ENCODE results near the gene USP30. TPM values are rescaled to one million over a fixed set of nuclear protein-coding genes. Genes with fewer than 3 reads are reported as not detected.
A peak's percentile ranks its signal among the peaks of the same experiment; 100 is the strongest.

Gene USP30
- total and polyA plus RNA-seq, 3 donors from 2014 or later: 36.3 to 53.1 (median 49.5) TPM

DNA sequence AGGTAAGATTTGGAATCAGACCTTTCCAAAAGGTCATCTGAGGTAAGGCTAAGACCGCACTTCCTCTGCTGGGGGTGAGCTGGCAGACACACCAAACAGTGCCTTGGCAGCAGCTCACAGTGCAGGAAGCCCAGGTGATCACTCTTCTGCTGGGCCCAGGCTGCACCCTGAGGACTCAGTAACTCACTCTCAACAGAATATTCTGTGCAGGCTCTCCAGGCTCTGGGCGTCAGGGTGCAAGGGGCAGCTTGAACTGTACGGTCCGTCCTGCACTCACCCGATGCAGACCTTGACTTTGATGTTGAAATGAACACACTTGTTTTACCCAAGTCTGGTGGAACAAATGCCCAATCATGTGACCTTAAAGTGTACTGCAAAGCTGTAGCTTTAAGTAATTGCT, 34.9 kb downstream of the USP30 start:
- DNase-seq: no peak
- Histone ChIP-seq H3K27me3 (no peaks in the 10 kb centered on the region), H3K9me3 (no peaks in the 10 kb centered on the region), H3K4me1 (peaks cover 3% of the 10 kb centered on the region), H3K36me3 (ENCODE audit: low read depth, missing control alignments) (no peaks in the 10 kb centered on the region), H3K4me3 (no peak overlapping the region), H3K27ac (no peak overlapping the region)
- 38 to 48% methylated on average over 4 to 5 of the region's 5 CpGs for WGBS, 2 donors
- TF ChIP-seq, protein P1, sequence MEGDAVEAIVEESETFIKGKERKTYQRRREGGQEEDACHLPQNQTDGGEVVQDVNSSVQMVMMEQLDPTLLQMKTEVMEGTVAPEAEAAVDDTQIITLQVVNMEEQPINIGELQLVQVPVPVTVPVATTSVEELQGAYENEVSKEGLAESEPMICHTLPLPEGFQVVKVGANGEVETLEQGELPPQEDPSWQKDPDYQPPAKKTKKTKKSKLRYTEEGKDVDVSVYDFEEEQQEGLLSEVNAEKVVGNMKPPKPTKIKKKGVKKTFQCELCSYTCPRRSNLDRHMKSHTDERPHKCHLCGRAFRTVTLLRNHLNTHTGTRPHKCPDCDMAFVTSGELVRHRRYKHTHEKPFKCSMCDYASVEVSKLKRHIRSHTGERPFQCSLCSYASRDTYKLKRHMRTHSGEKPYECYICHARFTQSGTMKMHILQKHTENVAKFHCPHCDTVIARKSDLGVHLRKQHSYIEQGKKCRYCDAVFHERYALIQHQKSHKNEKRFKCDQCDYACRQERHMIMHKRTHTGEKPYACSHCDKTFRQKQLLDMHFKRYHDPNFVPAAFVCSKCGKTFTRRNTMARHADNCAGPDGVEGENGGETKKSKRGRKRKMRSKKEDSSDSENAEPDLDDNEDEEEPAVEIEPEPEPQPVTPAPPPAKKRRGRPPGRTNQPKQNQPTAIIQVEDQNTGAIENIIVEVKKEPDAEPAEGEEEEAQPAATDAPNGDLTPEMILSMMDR (IDR thresholded peaks at IDR 0.05): no peak
- TF ChIP-seq POLR2A (IDR thresholded peaks at IDR 0.05): no peak
- intact Hi-C loops (cut with DNase I; ENCODE audit: low total_unique reads): no loop called here

DNA sequence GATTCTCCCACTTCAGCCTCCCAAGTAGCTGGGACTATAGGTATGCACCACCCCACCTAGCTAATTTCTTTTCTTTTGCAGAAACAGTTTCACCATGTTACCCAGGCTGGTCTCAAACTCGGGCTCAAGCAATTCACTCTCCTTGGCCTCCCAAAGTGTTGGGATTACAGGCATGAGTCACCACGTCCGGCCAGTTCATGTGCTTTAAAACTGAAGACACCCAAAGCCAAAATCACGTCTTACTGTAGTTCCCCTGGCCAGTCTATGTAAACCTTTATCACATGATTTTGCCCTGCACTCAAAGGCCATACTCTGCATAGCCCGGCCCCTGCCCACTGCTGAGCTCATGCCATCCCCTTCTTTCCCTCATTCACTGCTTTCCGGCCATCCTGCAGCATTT, 36.4 kb downstream of the USP30 start:
- Histone ChIP-seq H3K27me3 (no peaks in the 10 kb centered on the region), H3K27ac (no peak overlapping the region), H3K9me3 (no peaks in the 10 kb centered on the region), H3K36me3 (ENCODE audit: low read depth, missing control alignments) (no peaks in the 10 kb centered on the region), H3K4me1 (peaks cover 11% of the 10 kb centered on the region), H3K4me3 (no peak overlapping the region)
- 83 to 86% methylated on average over 6 of the region's 6 CpGs for WGBS, 2 donors
- no peak for DNase-seq
- intact Hi-C loops (cut with DNase I; ENCODE audit: low total_unique reads): no loop called here
- TF ChIP-seq, protein P1 (IDR thresholded peaks at IDR 0.05): no peak
- no peak for TF ChIP-seq POLR2A (IDR thresholded peaks at IDR 0.05)

DNA sequence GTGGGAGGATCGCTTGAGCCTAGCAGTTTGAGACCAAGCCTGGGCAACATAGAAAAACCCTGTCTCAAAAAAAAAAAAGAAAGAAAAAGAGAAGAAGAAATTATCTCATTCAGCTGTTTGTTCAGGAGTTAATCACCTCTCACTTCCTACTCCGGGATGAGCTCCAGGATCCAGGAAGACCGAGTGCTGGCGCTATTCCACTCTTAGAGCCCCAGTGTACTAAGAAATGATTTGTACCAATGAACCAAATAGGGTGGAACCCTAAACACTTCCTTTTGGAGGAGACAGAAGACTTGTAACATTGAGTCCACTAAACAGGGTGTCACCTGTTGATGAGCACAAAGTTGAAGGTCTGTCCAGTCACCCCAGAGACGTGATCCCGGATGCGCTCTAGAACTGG, 37.3 kb downstream of the USP30 start:
- H3K4me3 ChIP-seq: no peak overlapping the region
- H3K27ac ChIP-seq: no peak overlapping the region
- no peak for DNase-seq
- TF ChIP-seq POLR2A (IDR thresholded peaks at IDR 0.05): no peak
- TF ChIP-seq, protein P1 (IDR thresholded peaks at IDR 0.05): no peak
- H3K4me1 ChIP-seq: peaks cover 11% of the 10 kb centered on the region
- no peaks in the 10 kb centered on the region for H3K27me3 ChIP-seq
- intact Hi-C loops (cut with DNase I; ENCODE audit: low total_unique reads): no loop called here
- 69 to 77% methylated on average over 7 of the region's 7 CpGs for WGBS, 2 donors
- no peaks in the 10 kb centered on the region for H3K9me3 ChIP-seq
- no peaks in the 10 kb centered on the region for H3K36me3 ChIP-seq (ENCODE audit: low read depth, missing control alignments)

DNA sequence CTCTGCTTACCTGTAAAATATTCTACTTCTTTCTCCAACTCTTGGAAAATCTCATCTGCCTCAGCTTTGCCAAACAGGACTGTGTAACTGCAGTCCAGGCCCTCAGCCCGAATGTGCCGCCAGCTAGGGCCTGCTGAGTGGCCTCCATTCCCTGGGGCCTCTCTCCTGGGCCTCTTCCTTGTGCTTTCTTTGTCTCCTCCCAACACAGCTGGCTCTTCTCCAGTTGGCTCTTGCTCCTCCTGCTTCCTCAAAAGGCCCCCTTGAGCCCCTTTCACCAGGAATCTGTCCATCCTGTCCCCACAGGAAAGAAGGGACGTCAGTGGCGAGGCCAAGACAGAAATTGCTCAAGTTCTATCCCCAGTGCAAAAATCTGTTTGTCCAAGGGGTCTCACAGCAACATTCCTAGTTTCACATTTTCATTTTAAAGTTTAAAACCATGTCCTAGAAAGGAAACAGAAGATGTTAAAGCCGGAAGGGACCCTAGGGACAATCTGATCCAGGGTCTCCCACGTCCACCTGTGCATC, 40.2 kb downstream of the USP30 start:
- intact Hi-C loops (cut with DNase I; ENCODE audit: low total_unique reads): no loop called here
- DNase-seq: no peak
- peaks cover 16% of the 10 kb centered on the region for H3K4me1 ChIP-seq
- H3K27me3 ChIP-seq: no peaks in the 10 kb centered on the region
- no peaks in the 10 kb centered on the region for H3K9me3 ChIP-seq
- peak overlapping the region in 1 of 2 donors; percentile 51 for H3K27ac ChIP-seq
- peak overlapping the region; percentile 47 to 70 for H3K4me3 ChIP-seq
- 27 to 37% methylated on average over 6 of the region's 6 CpGs for WGBS, 2 donors
- TF ChIP-seq, protein P1 (IDR thresholded peaks at IDR 0.05): no peak
- no peak for TF ChIP-seq POLR2A (IDR thresholded peaks at IDR 0.05)
- H3K36me3 ChIP-seq (ENCODE audit: low read depth, missing control alignments): no peaks in the 10 kb centered on the region

All from testis (tissue), 3 donors.